Fibroblast of the conjunctiva (primary cell): Measurements from ENCODE around the gene TXK.

Source experiments
- DNase-seq: peaks from one replicate; pipeline ENCODE4 v3.0.0-alpha.2; 2010; ENCODE audit warnings: low read depth

The TXK gene

GRCh38 chr4:48103483-48104139, 30.4 kb downstream of the TXK start:
- DNase-seq, result no peak

GRCh38 chr4:48102303-48102702, 31.7 kb downstream of the TXK start:
- DNase-seq, result no peak

- no peak for DNase-seq
These were observed 33.8 kb downstream of the TXK start for GRCh38 chr4:48100256-48100655.

- DNase-seq, result no peak
These were observed 38.6 kb downstream of the TXK start for GRCh38 chr4:48095441-48095840.

GRCh38 chr4:48093991-48094416, 40.0 kb downstream of the TXK start:
- DNase-seq, result no peak

GRCh38 chr4:48090621-48091020, 43.4 kb downstream of the TXK start:
- DNase-seq, result no peak

- DNase-seq, result no peak
These were observed 48.0 kb downstream of the TXK start for GRCh38 chr4:48085821-48086589.

- DNase-seq, result no peak
These were observed 51.1 kb downstream of the TXK start for GRCh38 chr4:48082956-48083355.

- no peak for DNase-seq
These were observed 52.9 kb downstream of the TXK start for GRCh38 chr4:48081196-48081595.

GRCh38 chr4:48079972-48080391, 54.1 kb downstream of the TXK start:
- no peak for DNase-seq

GRCh38 chr4:48078862-48079655, 55.0 kb downstream of the TXK start:
- DNase-seq, result no peak

- no peak for DNase-seq
These were observed 55.6 kb downstream of the TXK start for GRCh38 chr4:48078425-48078824.

GRCh38 chr4:48074657-48075056, 59.4 kb downstream of the TXK start:
- no peak for DNase-seq

- no peak for DNase-seq
These were observed 60.4 kb downstream of the TXK start for GRCh38 chr4:48073567-48074103.

- DNase-seq, result no peak
These were observed 62.9 kb downstream of the TXK start for GRCh38 chr4:48071191-48071590.

- no peak for DNase-seq
These were observed 65.0 kb downstream of the TXK start for GRCh38 chr4:48069026-48069425.

GRCh38 chr4:48068182-48068581, 65.9 kb downstream of the TXK start:
- no peak for DNase-seq

GRCh38 chr4:48067536-48067935, 66.5 kb downstream of the TXK start:
- no peak for DNase-seq

GRCh38 chr4:48065587-48066052, 68.4 kb downstream of the TXK start:
- DNase-seq, result no peak

- no peak for DNase-seq
These were observed 69.7 kb downstream of the TXK start for GRCh38 chr4:48064349-48064748.

GRCh38 chr4:48058617-48059530, 75.2 kb downstream of the TXK start:
- no peak for DNase-seq
